K562 (cell line): ENCODE measurements around the gene ESCO1. TPM values are rescaled to one million over a fixed set of nuclear protein-coding genes. Genes with fewer than 3 reads are reported as not detected.

ENCODE experiments used
- BRD4 ChIP-seq: fragments of 200-600 bp; sonication (generic); IDR thresholded peaks from 2 replicates; pipeline ENCODE4 v1.6.1; 2017; ENCODE audit warnings: inconsistent platforms
- COPS2 ChIP-seq: fragments of 450-650 bp; conservative IDR thresholded peaks from 2 replicates; pipeline ENCODE4 v1.6.1; 2016; ENCODE audit warnings: mild to moderate bottlenecking, moderate library complexity
- E2F8 ChIP-seq: fragments of 450-650 bp; IDR thresholded peaks from 2 replicates; pipeline ENCODE4 v1.7.1; 2018; ENCODE audit warnings: mild to moderate bottlenecking, low read depth; ENCODE audit not compliant: partially characterized antibody
- ELF2 ChIP-seq: fragments of 250-450 bp; sonication (Bioruptor Pico); IDR thresholded peaks from 2 replicates; pipeline ENCODE4 v1.5.0; 2021; ENCODE audit warnings: mild to moderate bottlenecking
- HNRNPK ChIP-seq: fragments of 200-400 bp; formaldehyde crosslinking; IDR thresholded peaks from one replicate; pipeline ENCODE4 v1.6.1; 2018; ENCODE audit warnings: mild to moderate bottlenecking, low read depth, low read length; ENCODE audit not compliant: poor library complexity, severe bottlenecking
- MAFG ChIP-seq: fragments of 450-650 bp; conservative IDR thresholded peaks from 2 replicates; pipeline ENCODE4 v1.6.1; 2016; ENCODE audit warnings: missing genetic modification characterization, missing compliant biosample characterization
- NCOA4 ChIP-seq: fragments of 450-650 bp; IDR thresholded peaks from 2 replicates; pipeline ENCODE4 v1.6.1; 2018; ENCODE audit warnings: mild to moderate bottlenecking; ENCODE audit not compliant: partially characterized antibody
- NFATC3 ChIP-seq: fragments of 450-650 bp; IDR thresholded peaks from 2 replicates; pipeline ENCODE4 v1.6.1; 2017; ENCODE audit warnings: mild to moderate bottlenecking
- NFXL1 ChIP-seq: fragments of 450-650 bp; formaldehyde crosslinking; IDR thresholded peaks from 2 replicates; pipeline ENCODE4 v1.4.0; 2021; ENCODE audit warnings: mild to moderate bottlenecking
- PHF20 ChIP-seq: fragments of 450-650 bp; IDR thresholded peaks from 2 replicates; pipeline ENCODE4 v1.6.1; 2018; ENCODE audit not compliant: partially characterized antibody
- RBM15 ChIP-seq: fragments of 200-400 bp; formaldehyde crosslinking; IDR thresholded peaks from 2 replicates; pipeline ENCODE4 v1.6.1; 2018; ENCODE audit warnings: mild to moderate bottlenecking, low read length, moderate library complexity; ENCODE audit not compliant: insufficient read depth
- RBM25 ChIP-seq: fragments of 200-400 bp; formaldehyde crosslinking; IDR thresholded peaks from 2 replicates; pipeline ENCODE4 v1.6.1; 2018; ENCODE audit warnings: low read length, low read depth, moderate library complexity; ENCODE audit not compliant: severe bottlenecking
- SMARCA5 ChIP-seq: fragments of 450-650 bp; IDR thresholded peaks from 2 replicates; pipeline ENCODE4 v1.6.1; 2016
- THAP7 ChIP-seq: fragments of 250-450 bp; sonication (Bioruptor Pico); IDR thresholded peaks from 2 replicates; pipeline ENCODE4 v1.5.0; 2021
- ZFP1 ChIP-seq: fragments of 450-650 bp; formaldehyde crosslinking; IDR thresholded peaks from 2 replicates; pipeline ENCODE4 v1.4.0; 2020; ENCODE audit warnings: mild to moderate bottlenecking, mixed read lengths
- ZNF347 ChIP-seq: fragments of 450-650 bp; formaldehyde crosslinking; IDR thresholded peaks from 2 replicates; pipeline ENCODE4 v1.4.0; 2020; ENCODE audit warnings: low read depth, mild to moderate bottlenecking, moderate library complexity
- ZNF586 ChIP-seq: fragments of 450-650 bp; formaldehyde crosslinking; conservative IDR thresholded peaks from 2 replicates; pipeline ENCODE4 v1.4.0; 2020; ENCODE audit warnings: mild to moderate bottlenecking, moderate library complexity
- ZNF780A ChIP-seq: fragments of 250-450 bp; sonication (Bioruptor Pico); IDR thresholded peaks from 2 replicates; pipeline ENCODE4 v1.5.0; 2021; ENCODE audit warnings: mild to moderate bottlenecking
- polyA plus RNA-seq, 8 experiments: library from polyadenylated mRNA; depleted of rRNA in 4 of 8; stranded (reverse) in 5 of 8; unstranded in 3 of 8; fragments of >200 nt; fragmentation: Nextera tagmentation in 2 of 8; fragmentation: Illumina TruSeq in 1 of 8; extraction: Ambion mirVana in 2 of 8; extraction: Trizol in 1 of 8; gene quantifications; 2 replicates each; pipeline versions ENCODE4 v1.2.1 to v1.2.3, GENCODE V29; 2011 to 2014; ENCODE audit warnings: inconsistent platforms in 1 of 8, missing spikeins in 1 of 8
- total RNA-seq, 7 experiments: library from RNA; depleted of rRNA in 6 of 7; stranded (reverse); fragments of >200 nt in 6 of 7; fragmentation: Illumina TruSeq in 2 of 7; extraction: Trizol in 2 of 7; gene quantifications; 2 replicates each; pipeline versions ENCODE4 v1.2.1 to v1.2.3, GENCODE V29; 2011 to 2021; ENCODE audit warnings: low replicate concordance in 1 of 7
- TF ChIP-seq, protein P1 (sequence below): IDR thresholded peaks from 3 replicates; pipeline ENCODE4 v1.6.1; 2011; ENCODE audit warnings: borderline replicate concordance, mild to moderate bottlenecking; ENCODE audit not compliant: insufficient read length, insufficient read depth
- TF ChIP-seq, protein P2 (sequence below): sonication (generic); formaldehyde crosslinking; IDR thresholded peaks from 2 replicates; pipeline ENCODE4 v1.8.1; 2023; ENCODE audit warnings: mild to moderate bottlenecking, missing genetic modification reagents
- TF ChIP-seq, protein P3 (sequence below): fragments of 450-650 bp; IDR thresholded peaks from 2 replicates; pipeline ENCODE4 v1.6.1; 2017; ENCODE audit warnings: mild to moderate bottlenecking, moderate library complexity

The ESCO1 gene
- total and polyA plus RNA-seq, 9 of the 15 experiments (the other 6 are each of a cell fraction or from before 2014, with no cell fraction given): 15.0 to 31.3 (median 19.6) TPM

DNA sequence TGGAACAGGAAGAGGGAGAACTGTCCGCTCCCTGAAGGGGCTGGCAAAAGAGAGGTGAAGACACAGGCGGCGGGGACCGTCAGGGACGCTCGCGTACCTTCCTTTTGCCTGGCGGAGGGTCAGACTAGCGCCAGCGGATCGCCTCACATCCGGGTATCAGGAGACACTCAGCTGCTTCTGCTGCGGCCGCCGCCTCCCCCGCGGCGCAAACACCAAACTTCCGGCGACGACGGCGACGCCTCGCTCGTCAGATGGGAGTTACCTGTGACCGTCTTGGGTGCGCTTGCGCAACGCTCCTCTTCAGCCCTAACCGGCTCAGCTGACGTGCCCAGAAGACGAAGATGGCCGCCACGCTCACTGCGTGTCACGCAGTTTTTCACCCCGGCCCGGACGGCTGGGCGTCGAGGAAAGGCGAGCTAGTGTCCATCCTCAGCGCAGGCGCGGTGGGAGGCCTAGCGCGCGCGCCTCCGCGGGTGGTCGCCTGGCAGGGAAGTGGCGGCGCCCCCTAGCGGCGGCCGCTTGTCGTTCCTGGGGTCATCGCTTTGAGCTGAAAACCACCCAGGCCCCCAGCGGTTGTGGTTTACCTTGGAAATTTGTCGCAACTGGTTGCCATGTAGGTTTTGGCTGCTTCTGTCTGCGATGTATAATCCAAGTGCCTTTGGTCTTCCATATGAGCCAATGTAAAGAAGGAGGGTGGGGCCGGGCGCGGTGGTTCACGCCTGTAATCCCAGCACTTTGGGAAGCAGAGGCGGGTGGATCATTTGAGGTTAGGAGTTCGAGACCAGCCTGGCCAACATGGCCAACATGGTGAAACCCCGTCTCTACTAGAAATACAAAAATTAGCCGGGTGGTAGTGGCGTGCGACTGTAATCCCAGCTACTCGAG is at the start of gene ESCO1 (continued):
- no peak for TF ChIP-seq BRD4
- TF ChIP-seq NFATC3: no peak
- TF ChIP-seq ZNF586 (CRISPR knock-in tag): no peak
- no peak for TF ChIP-seq THAP7
- TF ChIP-seq, protein P1, sequence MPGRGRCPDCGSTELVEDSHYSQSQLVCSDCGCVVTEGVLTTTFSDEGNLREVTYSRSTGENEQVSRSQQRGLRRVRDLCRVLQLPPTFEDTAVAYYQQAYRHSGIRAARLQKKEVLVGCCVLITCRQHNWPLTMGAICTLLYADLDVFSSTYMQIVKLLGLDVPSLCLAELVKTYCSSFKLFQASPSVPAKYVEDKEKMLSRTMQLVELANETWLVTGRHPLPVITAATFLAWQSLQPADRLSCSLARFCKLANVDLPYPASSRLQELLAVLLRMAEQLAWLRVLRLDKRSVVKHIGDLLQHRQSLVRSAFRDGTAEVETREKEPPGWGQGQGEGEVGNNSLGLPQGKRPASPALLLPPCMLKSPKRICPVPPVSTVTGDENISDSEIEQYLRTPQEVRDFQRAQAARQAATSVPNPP: no peak
- TF ChIP-seq NFXL1 (CRISPR knock-in tag): no peak
- no peak for TF ChIP-seq RBM25
- TF ChIP-seq COPS2: no peak
- TF ChIP-seq E2F8: peak; percentile 38
- TF ChIP-seq ZNF780A (CRISPR knock-in tag): no peak
- peak; percentile 57 for TF ChIP-seq PHF20
- TF ChIP-seq HNRNPK: peak; percentile 22
- no peak for TF ChIP-seq MAFG (tag)
- TF ChIP-seq ZNF347: no peak
- TF ChIP-seq, protein P2, sequence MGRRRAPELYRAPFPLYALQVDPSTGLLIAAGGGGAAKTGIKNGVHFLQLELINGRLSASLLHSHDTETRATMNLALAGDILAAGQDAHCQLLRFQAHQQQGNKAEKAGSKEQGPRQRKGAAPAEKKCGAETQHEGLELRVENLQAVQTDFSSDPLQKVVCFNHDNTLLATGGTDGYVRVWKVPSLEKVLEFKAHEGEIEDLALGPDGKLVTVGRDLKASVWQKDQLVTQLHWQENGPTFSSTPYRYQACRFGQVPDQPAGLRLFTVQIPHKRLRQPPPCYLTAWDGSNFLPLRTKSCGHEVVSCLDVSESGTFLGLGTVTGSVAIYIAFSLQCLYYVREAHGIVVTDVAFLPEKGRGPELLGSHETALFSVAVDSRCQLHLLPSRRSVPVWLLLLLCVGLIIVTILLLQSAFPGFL (CRISPR knock-in tag): 0 out of 2 replicates have a peak, but pooled peaks have one; percentile 53
- no peak for TF ChIP-seq RBM15
- TF ChIP-seq ZFP1 (CRISPR knock-in tag): no peak
- TF ChIP-seq NCOA4: no peak
- TF ChIP-seq, protein P3, sequence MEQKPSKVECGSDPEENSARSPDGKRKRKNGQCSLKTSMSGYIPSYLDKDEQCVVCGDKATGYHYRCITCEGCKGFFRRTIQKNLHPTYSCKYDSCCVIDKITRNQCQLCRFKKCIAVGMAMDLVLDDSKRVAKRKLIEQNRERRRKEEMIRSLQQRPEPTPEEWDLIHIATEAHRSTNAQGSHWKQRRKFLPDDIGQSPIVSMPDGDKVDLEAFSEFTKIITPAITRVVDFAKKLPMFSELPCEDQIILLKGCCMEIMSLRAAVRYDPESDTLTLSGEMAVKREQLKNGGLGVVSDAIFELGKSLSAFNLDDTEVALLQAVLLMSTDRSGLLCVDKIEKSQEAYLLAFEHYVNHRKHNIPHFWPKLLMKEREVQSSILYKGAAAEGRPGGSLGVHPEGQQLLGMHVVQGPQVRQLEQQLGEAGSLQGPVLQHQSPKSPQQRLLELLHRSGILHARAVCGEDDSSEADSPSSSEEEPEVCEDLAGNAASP: no peak
- TF ChIP-seq SMARCA5: peak; percentile 30
- peak; percentile 54; the same call in 1 of the 2 replicates for TF ChIP-seq ELF2 (CRISPR knock-in tag)
